ENCODE results near the gene FAM171A2.
A peak's percentile ranks its signal among the peaks of the same experiment; 100 is the strongest.

FAM171A2 gene

DNA sequence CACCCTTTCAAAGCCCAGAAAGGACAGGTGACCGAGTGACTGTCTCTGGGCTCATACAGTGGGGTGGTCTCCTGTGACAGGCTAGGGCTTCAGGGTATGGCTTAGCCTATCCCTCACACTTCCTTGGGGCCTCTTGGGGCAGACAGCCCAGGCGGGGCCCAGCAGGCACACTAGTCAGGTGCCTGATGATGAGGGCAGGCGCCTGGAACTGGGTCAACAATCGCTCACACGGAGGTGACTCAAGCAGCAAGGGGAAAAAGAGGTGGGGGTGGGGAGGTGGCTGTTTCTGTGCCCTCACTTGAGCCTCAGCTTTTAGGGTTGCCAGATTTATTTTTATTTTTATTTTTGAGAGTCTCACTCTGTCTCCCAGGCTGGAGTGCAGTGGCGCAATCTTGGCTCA is 25.0 kb downstream of the FAM171A2 start:
- no peaks in the 10 kb centered on the region for H3K79me1 ChIP-seq (replicated peaks; ENCODE audit: low read length, poor library complexity, severe bottlenecking)
- no peak overlapping the region for H3K18ac ChIP-seq (ENCODE audit: low read depth in 1 of 2, low read length in 2 of 2)
- peaks cover 15% of the 10 kb centered on the region for H3K4me1 ChIP-seq (ENCODE audit: control insufficient read depth, insufficient read depth, low read depth, low read length)
- WGBS: 64% methylated on average over 6 of the region's 6 CpGs
- no peaks in the 10 kb centered on the region for H3K36me3 ChIP-seq (ENCODE audit: control insufficient read depth in 1 of 2, insufficient read depth in 2 of 2, low read depth in 1 of 2, low read length in 2 of 2)
- no peak for DNase-seq
- peaks cover 0 to 7% of the 10 kb centered on the region in 2 experiments for H3K27me3 ChIP-seq (ENCODE audit: control insufficient read depth in 1 of 2, insufficient read depth in 1 of 2, low read length in 2 of 2)
- H3K27ac ChIP-seq (ENCODE audit: low read length, poor library complexity, severe bottlenecking): no peak overlapping the region
- no peak overlapping the region for H4K8ac ChIP-seq (ENCODE audit: low read length)
- H2AK5ac ChIP-seq (ENCODE audit: low read length, severe bottlenecking): no peak overlapping the region
- H3K14ac ChIP-seq (ENCODE audit: low read length in 2 of 2): no peak overlapping the region
- no peak overlapping the region for H2BK12ac ChIP-seq (ENCODE audit: low read length in 2 of 2)
- no peak overlapping the region for H2BK120ac ChIP-seq (ENCODE audit: low read depth, low read length)
- no peak overlapping the region for H2BK5ac ChIP-seq (ENCODE audit: low read depth, low read length, poor library complexity, severe bottlenecking)
- H3K9me3 ChIP-seq (ENCODE audit: control insufficient read depth, low read length): no peaks in the 10 kb centered on the region
- H2BK15ac ChIP-seq (ENCODE audit: low read depth, poor library complexity, severe bottlenecking): no peak overlapping the region
- no peak overlapping the region for H3K4me2 ChIP-seq (ENCODE audit: low read length, poor library complexity, severe bottlenecking)
- H2AFZ ChIP-seq (ENCODE audit: low read depth, low read length): no peak overlapping the region
- peak overlapping the region; percentile 30 for H3K9ac ChIP-seq (ENCODE audit: low read length)
- H3K4ac ChIP-seq (ENCODE audit: low read depth in 1 of 2, low read length in 2 of 2): no peak overlapping the region
- H4K91ac ChIP-seq (ENCODE audit: low read length): no peak overlapping the region
- H3K23ac ChIP-seq (ENCODE audit: low read length in 2 of 2): no peak overlapping the region
- H3K4me3 ChIP-seq (ENCODE audit: insufficient read depth in 1 of 2, low read depth in 1 of 2, low read length in 2 of 2): no peak overlapping the region

DNA sequence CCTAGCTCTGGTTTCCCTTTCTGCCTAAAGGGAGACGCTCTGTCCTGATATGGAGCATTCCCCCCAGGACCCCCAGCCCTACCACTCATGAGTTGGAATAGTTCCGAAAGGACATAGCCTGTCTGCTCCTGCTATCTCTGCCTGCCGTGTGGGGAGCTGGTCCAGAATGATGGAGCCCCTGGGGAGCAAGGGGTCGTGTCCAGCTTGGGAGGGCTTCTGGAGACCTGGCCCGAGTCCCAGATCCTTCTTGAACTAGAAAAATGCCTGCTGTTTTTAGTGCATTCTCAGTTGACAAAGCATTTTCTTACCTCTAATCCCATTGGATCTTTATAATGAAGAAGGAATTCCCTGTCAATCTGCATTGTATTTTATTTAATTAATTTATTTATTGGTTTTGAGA is 27.7 kb downstream of the FAM171A2 start:
- Histone ChIP-seq H2AK5ac (ENCODE audit: low read length, severe bottlenecking) (no peak overlapping the region), H2BK15ac (ENCODE audit: low read depth, poor library complexity, severe bottlenecking) (no peak overlapping the region), H2AFZ (ENCODE audit: low read depth, low read length) (no peak overlapping the region), H3K79me1 (replicated peaks; ENCODE audit: low read length, poor library complexity, severe bottlenecking) (no peaks in the 10 kb centered on the region), H3K23ac (ENCODE audit: low read length in 2 of 2) (no peak overlapping the region), H3K36me3 (ENCODE audit: control insufficient read depth in 1 of 2, insufficient read depth in 2 of 2, low read depth in 1 of 2, low read length in 2 of 2) (no peaks in the 10 kb centered on the region), H2BK120ac (ENCODE audit: low read depth, low read length) (no peak overlapping the region), H3K9me3 (ENCODE audit: control insufficient read depth, low read length) (no peaks in the 10 kb centered on the region), H3K18ac (ENCODE audit: low read depth in 1 of 2, low read length in 2 of 2) (no peak overlapping the region), H4K91ac (ENCODE audit: low read length) (no peak overlapping the region), H3K27me3 (ENCODE audit: control insufficient read depth in 1 of 2, insufficient read depth in 1 of 2, low read length in 2 of 2) (peaks cover 0 to 7% of the 10 kb centered on the region in 2 experiments), H3K4me1 (ENCODE audit: control insufficient read depth, insufficient read depth, low read depth, low read length) (peaks cover 17% of the 10 kb centered on the region), H4K8ac (ENCODE audit: low read length) (no peak overlapping the region), H3K9ac (ENCODE audit: low read length) (no peak overlapping the region), H3K4me2 (ENCODE audit: low read length, poor library complexity, severe bottlenecking) (no peak overlapping the region), H2BK12ac (ENCODE audit: low read length in 2 of 2) (no peak overlapping the region), H3K4ac (ENCODE audit: low read depth in 1 of 2, low read length in 2 of 2) (no peak overlapping the region), H2BK5ac (ENCODE audit: low read depth, low read length, poor library complexity, severe bottlenecking) (no peak overlapping the region), H3K4me3 (ENCODE audit: insufficient read depth in 1 of 2, low read depth in 1 of 2, low read length in 2 of 2) (no peak overlapping the region), H3K27ac (ENCODE audit: low read length, poor library complexity, severe bottlenecking) (no peak overlapping the region), H3K14ac (ENCODE audit: low read length in 2 of 2) (no peak overlapping the region)
- 55% methylated on average over 4 of the region's 5 CpGs for WGBS
- DNase-seq: no peak

DNA sequence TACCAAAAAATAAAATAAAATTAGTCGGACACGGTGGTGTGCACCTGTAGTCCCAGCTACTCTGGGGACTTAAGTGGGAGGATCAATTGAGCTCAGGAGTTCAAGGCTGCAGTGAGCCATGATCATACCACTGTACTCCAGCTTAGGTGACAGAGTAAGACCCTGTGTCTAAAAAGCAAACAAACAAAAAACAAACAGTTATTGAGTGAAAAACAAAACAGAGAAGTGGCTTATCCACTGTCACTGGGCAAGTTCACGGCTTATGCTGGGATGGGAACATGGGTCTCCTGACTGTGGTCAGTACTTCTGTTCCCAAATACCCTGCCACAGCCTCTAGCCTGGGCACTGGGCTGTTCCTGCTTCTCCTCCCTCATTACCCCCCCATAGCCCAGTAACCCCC is 28.1 kb downstream of the FAM171A2 start:
- Histone ChIP-seq H3K9ac (ENCODE audit: low read length) (no peak overlapping the region), H3K27ac (ENCODE audit: low read length, poor library complexity, severe bottlenecking) (no peak overlapping the region), H3K23ac (ENCODE audit: low read length in 2 of 2) (peak overlapping the region in 1 of 2 experiments; percentile 50), H3K9me3 (ENCODE audit: control insufficient read depth, low read length) (no peaks in the 10 kb centered on the region), H3K27me3 (ENCODE audit: control insufficient read depth in 1 of 2, insufficient read depth in 1 of 2, low read length in 2 of 2) (peaks cover 0 to 7% of the 10 kb centered on the region in 2 experiments), H2BK120ac (ENCODE audit: low read depth, low read length) (no peak overlapping the region), H2BK15ac (ENCODE audit: low read depth, poor library complexity, severe bottlenecking) (no peak overlapping the region), H3K36me3 (ENCODE audit: control insufficient read depth in 1 of 2, insufficient read depth in 2 of 2, low read depth in 1 of 2, low read length in 2 of 2) (no peaks in the 10 kb centered on the region), H4K91ac (ENCODE audit: low read length) (no peak overlapping the region), H3K4me3 (ENCODE audit: insufficient read depth in 1 of 2, low read depth in 1 of 2, low read length in 2 of 2) (no peak overlapping the region), H3K4me1 (ENCODE audit: control insufficient read depth, insufficient read depth, low read depth, low read length) (peaks cover 17% of the 10 kb centered on the region), H2BK12ac (ENCODE audit: low read length in 2 of 2) (no peak overlapping the region), H3K4ac (ENCODE audit: low read depth in 1 of 2, low read length in 2 of 2) (no peak overlapping the region), H2BK5ac (ENCODE audit: low read depth, low read length, poor library complexity, severe bottlenecking) (no peak overlapping the region), H3K79me1 (replicated peaks; ENCODE audit: low read length, poor library complexity, severe bottlenecking) (no peaks in the 10 kb centered on the region), H3K18ac (ENCODE audit: low read depth in 1 of 2, low read length in 2 of 2) (no peak overlapping the region), H3K14ac (ENCODE audit: low read length in 2 of 2) (no peak overlapping the region), H2AK5ac (ENCODE audit: low read length, severe bottlenecking) (no peak overlapping the region), H2AFZ (ENCODE audit: low read depth, low read length) (no peak overlapping the region), H3K4me2 (ENCODE audit: low read length, poor library complexity, severe bottlenecking) (no peak overlapping the region), H4K8ac (ENCODE audit: low read length) (no peak overlapping the region)
- 94% methylated on average over 3 of the region's 3 CpGs for whole genome bisulfite sequencing
- DNase-seq: no peak

DNA sequence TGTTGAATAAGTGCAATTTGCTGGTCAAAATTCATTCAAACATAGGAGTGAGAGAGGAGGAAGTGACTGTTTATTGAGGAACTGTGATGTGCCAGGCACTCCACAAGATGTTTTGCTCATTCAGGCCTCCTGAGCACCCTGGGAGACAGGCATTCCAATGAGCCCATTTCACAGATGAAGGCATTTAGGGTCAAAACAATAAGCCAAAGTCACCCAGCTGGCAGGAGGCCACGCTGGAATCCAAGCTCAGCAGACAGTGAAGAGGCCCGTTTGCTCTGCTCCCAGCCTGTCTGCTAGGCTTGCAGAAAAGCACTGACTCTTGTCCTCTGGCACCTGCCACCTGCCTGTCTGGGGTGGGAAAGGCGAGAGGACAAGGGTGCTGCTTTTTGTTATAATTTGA is 28.9 kb downstream of the FAM171A2 start:
- Histone ChIP-seq H4K91ac (ENCODE audit: low read length) (no peak overlapping the region), H4K8ac (ENCODE audit: low read length) (no peak overlapping the region), H2BK15ac (ENCODE audit: low read depth, poor library complexity, severe bottlenecking) (no peak overlapping the region), H3K36me3 (ENCODE audit: control insufficient read depth in 1 of 2, insufficient read depth in 2 of 2, low read depth in 1 of 2, low read length in 2 of 2) (no peaks in the 10 kb centered on the region), H2BK120ac (ENCODE audit: low read depth, low read length) (no peak overlapping the region), H3K4me3 (ENCODE audit: insufficient read depth in 1 of 2, low read depth in 1 of 2, low read length in 2 of 2) (no peak overlapping the region), H3K9me3 (ENCODE audit: control insufficient read depth, low read length) (no peaks in the 10 kb centered on the region), H3K4ac (ENCODE audit: low read depth in 1 of 2, low read length in 2 of 2) (no peak overlapping the region), H2AFZ (ENCODE audit: low read depth, low read length) (no peak overlapping the region), H3K27me3 (ENCODE audit: control insufficient read depth in 1 of 2, insufficient read depth in 1 of 2, low read length in 2 of 2) (peaks cover 0 to 7% of the 10 kb centered on the region in 2 experiments), H2AK5ac (ENCODE audit: low read length, severe bottlenecking) (no peak overlapping the region), H3K79me1 (replicated peaks; ENCODE audit: low read length, poor library complexity, severe bottlenecking) (no peaks in the 10 kb centered on the region), H3K18ac (ENCODE audit: low read depth in 1 of 2, low read length in 2 of 2) (no peak overlapping the region), H3K9ac (ENCODE audit: low read length) (no peak overlapping the region), H2BK5ac (ENCODE audit: low read depth, low read length, poor library complexity, severe bottlenecking) (no peak overlapping the region), H3K14ac (ENCODE audit: low read length in 2 of 2) (no peak overlapping the region), H2BK12ac (ENCODE audit: low read length in 2 of 2) (no peak overlapping the region), H3K4me1 (ENCODE audit: control insufficient read depth, insufficient read depth, low read depth, low read length) (peaks cover 17% of the 10 kb centered on the region), H3K27ac (ENCODE audit: low read length, poor library complexity, severe bottlenecking) (no peak overlapping the region), H3K4me2 (ENCODE audit: low read length, poor library complexity, severe bottlenecking) (no peak overlapping the region), H3K23ac (ENCODE audit: low read length in 2 of 2) (peak overlapping the region in 1 of 2 experiments; percentile 77)
- no peak for DNase-seq
- 55% methylated on average over 3 of the region's 3 CpGs for WGBS
